ENCODE results near the gene PHF24. TPM values are rescaled to one million over a fixed set of nuclear protein-coding genes. Genes with fewer than 3 reads are reported as not detected.

The PHF24 gene
- total RNA-seq, 1 donor from 2014 or later, result 0.13 TPM

DNA sequence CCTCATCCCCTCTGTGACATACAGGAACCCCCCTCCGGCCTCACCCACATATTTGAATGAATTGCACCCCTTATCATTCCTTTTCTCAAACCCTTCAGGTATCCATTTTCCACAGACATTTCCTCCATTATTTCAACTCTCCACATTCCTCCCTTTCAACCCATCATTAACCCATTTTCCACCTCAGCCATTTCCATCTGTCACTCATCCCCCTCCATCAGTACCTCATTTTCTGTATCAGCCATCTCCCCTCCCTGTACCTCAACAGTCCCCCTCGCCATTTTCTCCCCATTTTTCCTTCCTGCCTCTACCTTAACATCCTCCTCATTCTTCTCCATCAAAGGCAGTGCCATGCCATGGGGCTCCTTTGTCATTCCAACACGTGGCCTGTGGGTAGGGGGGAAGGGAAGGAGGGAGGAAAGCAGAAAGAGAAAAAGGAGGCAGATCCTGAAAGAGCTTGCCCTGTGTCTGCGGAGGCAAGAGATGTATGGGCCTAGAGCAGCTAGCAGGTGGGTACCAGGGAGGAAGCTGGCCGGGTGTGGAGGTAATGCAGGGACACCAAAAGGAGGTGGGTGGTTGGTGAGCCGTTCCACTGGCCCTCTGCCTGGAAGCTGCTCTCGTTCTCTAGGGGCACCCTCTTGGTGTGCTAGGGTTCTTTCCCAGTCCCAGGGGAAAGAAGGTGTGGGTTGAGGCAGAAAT lies 33.0 kb downstream of the PHF24 start:
- Mint-ChIP-seq H3K4me3 (ENCODE audit: unreplicated experiment) (peak overlapping the region; percentile 81), H3K9me3 (ENCODE audit: unreplicated experiment) (peaks cover 4% of the 10 kb centered on the region), H3K27ac (ENCODE audit: unreplicated experiment) (peak overlapping the region; percentile 53), H3K4me1 (ENCODE audit: unreplicated experiment) (peaks cover 69% of the 10 kb centered on the region), H3K27me3 (ENCODE audit: unreplicated experiment) (peaks cover 25% of the 10 kb centered on the region), H3K36me3 (ENCODE audit: low read depth, unreplicated experiment) (peaks cover 17% of the 10 kb centered on the region)
- TF ChIP-seq, protein P1, sequence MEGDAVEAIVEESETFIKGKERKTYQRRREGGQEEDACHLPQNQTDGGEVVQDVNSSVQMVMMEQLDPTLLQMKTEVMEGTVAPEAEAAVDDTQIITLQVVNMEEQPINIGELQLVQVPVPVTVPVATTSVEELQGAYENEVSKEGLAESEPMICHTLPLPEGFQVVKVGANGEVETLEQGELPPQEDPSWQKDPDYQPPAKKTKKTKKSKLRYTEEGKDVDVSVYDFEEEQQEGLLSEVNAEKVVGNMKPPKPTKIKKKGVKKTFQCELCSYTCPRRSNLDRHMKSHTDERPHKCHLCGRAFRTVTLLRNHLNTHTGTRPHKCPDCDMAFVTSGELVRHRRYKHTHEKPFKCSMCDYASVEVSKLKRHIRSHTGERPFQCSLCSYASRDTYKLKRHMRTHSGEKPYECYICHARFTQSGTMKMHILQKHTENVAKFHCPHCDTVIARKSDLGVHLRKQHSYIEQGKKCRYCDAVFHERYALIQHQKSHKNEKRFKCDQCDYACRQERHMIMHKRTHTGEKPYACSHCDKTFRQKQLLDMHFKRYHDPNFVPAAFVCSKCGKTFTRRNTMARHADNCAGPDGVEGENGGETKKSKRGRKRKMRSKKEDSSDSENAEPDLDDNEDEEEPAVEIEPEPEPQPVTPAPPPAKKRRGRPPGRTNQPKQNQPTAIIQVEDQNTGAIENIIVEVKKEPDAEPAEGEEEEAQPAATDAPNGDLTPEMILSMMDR (IDR thresholded peaks at IDR 0.05; ENCODE audit: unreplicated experiment), result no peak
- no peak for DNase-seq (ENCODE audit: low spot score)

DNA sequence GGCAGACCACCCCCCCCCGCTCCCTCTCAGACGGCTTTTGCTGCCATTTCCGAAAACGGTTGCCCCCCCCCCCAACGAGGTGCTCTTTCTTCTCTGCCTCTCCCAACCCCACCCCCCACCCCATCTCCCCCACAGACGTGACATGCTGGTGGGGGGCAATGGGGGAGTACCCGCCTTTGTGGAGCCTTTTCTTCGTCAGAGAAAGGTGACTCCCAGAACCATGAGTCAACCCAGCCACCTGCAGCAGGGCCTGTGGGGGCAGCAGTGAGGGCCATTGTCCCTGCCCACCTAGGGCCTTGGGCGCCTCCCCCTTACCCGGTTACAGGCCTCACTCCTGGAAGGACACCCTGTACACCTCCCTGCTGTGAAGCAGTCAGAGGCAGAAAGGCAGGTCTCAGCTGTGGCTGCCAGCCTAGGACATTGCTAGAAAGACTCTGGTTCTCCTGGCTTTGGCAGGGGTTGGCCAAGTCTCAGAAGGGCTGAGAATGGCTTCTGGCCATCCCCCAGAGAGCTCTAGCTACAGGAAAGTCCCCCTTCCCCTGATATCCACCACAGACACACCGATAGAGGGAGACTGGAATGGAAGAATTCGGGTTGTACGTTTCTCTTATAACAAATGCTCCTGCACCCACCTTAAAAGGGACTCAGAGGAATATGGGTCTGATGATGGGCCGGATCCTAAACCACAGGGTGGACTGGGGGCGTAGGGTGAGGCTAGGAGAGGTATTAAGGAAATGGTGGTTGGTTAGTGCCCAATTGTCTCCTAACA lies 33.7 kb downstream of the PHF24 start:
- peak overlapping the region; percentile 10 for H3K27ac Mint-ChIP-seq (ENCODE audit: unreplicated experiment)

DNA sequence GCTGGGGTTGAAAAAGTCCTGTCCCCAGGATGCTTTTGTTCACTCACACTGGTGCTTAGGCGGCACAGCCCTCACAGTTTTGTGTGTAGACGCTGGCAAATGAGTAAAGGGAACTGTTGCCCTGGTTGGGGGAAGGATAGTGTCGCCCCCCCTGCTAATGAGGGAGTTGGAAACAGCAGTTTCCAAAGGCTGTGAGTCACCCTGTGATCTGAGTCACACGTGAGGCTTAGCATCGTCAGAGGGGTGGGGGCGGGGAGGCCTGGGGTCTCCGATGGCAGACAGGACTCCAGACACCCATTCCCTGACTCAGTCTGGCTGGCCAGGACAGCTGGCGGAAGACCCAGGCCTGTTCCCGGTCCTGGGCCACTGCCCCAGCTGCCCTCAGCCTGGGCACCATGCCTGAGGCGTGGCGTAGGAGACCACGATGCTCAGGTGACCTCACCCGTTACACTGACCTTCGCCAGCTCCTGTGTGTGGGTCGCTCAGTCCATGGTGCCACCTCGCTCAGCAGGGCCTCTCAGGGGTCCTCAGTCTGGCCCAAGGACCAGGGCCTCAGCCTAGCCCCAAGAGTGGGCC lies 34.4 kb downstream of the PHF24 start:
- H3K27me3 Mint-ChIP-seq (ENCODE audit: unreplicated experiment), result peaks cover 28% of the 10 kb centered on the region
- H3K36me3 Mint-ChIP-seq (ENCODE audit: low read depth, unreplicated experiment), result peaks cover 27% of the 10 kb centered on the region
- DNase-seq (ENCODE audit: low spot score), result no peak
- H3K9me3 Mint-ChIP-seq (ENCODE audit: unreplicated experiment), result peaks cover 4% of the 10 kb centered on the region
- TF ChIP-seq, protein P1 (IDR thresholded peaks at IDR 0.05; ENCODE audit: unreplicated experiment), result no peak
- peaks cover 70% of the 10 kb centered on the region for H3K4me1 Mint-ChIP-seq (ENCODE audit: unreplicated experiment)
- H3K27ac Mint-ChIP-seq (ENCODE audit: unreplicated experiment), result no peak overlapping the region
- peak overlapping the region; percentile 69 for H3K4me3 Mint-ChIP-seq (ENCODE audit: unreplicated experiment)

More for the DNA sequence above, 33.7 kb downstream of the PHF24 start:
- Mint-ChIP-seq H3K36me3 (ENCODE audit: low read depth, unreplicated experiment) (peaks cover 23% of the 10 kb centered on the region), H3K27me3 (ENCODE audit: unreplicated experiment) (peaks cover 28% of the 10 kb centered on the region), H3K4me1 (ENCODE audit: unreplicated experiment) (peaks cover 72% of the 10 kb centered on the region), H3K9me3 (ENCODE audit: unreplicated experiment) (peaks cover 4% of the 10 kb centered on the region), H3K4me3 (ENCODE audit: unreplicated experiment) (no peak overlapping the region)
- TF ChIP-seq, protein P1 (IDR thresholded peaks at IDR 0.05; ENCODE audit: unreplicated experiment), result no peak
- no peak for DNase-seq (ENCODE audit: low spot score)

DNA sequence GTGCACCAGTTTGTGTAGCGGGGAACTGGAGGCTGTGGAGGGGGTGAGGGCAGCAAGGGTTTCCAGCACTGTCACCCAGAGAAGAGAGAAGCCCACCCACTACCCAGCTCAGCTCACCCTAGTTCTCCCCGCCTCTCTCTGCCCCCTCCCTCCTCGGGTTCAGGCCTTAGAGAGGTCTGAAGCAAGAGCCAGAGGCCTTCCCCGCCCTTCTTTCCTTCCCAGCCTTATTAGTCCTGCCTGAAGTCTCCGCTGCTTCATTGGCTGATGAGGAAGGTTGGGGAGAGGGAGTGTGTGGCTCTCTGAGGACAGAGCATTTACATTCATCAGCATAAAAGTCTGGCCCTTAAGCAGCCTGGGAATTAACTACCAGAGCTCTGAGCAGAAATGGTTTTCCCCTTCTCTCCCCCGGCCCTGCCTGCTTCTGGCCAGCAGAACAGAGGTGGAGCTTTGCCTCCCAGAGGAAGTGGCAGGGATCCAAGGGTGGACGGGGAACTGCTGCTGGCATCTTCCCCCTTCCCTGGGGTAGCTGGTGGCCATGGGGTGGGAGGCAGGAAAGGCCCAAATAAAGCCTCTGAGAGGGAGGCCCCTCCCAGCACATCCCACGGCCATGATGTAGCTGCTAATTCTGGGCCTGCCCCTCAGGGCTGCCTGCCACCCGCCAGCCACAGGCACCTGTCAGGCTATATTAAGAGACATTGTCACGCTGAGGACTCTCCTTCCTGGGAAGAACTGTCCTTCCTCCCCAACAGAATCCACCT lies 35.6 kb downstream of the PHF24 start:
- Mint-ChIP-seq H3K4me1 (ENCODE audit: unreplicated experiment) (peaks cover 67% of the 10 kb centered on the region), H3K36me3 (ENCODE audit: low read depth, unreplicated experiment) (peaks cover 24% of the 10 kb centered on the region), H3K27ac (ENCODE audit: unreplicated experiment) (peak overlapping the region; percentile 78), H3K27me3 (ENCODE audit: unreplicated experiment) (peaks cover 28% of the 10 kb centered on the region), H3K4me3 (ENCODE audit: unreplicated experiment) (peak overlapping the region; percentile 64), H3K9me3 (ENCODE audit: unreplicated experiment) (peaks cover 2% of the 10 kb centered on the region)
- TF ChIP-seq, protein P1 (IDR thresholded peaks at IDR 0.05; ENCODE audit: unreplicated experiment), result no peak
- DNase-seq (ENCODE audit: low spot score), result no peak
